Heart left ventricle (tissue), 16 donors: ENCODE results near the gene OLIG1. TPM values are rescaled to one million over a fixed set of nuclear protein-coding genes. Genes with fewer than 3 reads are reported as not detected.

ENCODE experiments used
- ATAC-seq, 4 donors: fragments of 200-7000 bp; cut with Tn5 transposase; one replicate each; pipeline ENCODE4 v1.9.1; 2020 to 2022; ENCODE audit warnings: moderate library complexity in 4 of 4, mild to moderate bottlenecking in 3 of 4, moderate number of reproducible peaks in 1 of 4
- DNase-seq, 5 donors: peaks; one replicate each; pipeline ENCODE4 v3.0.0-alpha.2; 2020
- H3K27ac ChIP-seq, 12 donors: fragments of 200-600 bp; sonication (generic) in 4 of 12; one replicate each; pipeline versions ENCODE4 v1.5.0 to v1.8.0; 2016 to 2022; ENCODE audit warnings: mild to moderate bottlenecking in 2 of 12
- H3K27me3 ChIP-seq, 9 donors: fragments of 200-600 bp; sonication (generic) in 2 of 9; one replicate each; pipeline versions ENCODE4 v1.5.1 to v1.8.0; 2016 to 2022; ENCODE audit warnings: mild to moderate bottlenecking in 3 of 9
- H3K36me3 ChIP-seq, 9 donors: fragments of 200-600 bp; sonication (generic) in 2 of 9; one replicate each; pipeline versions ENCODE4 v1.5.0 to v1.8.0; 2018 to 2022; ENCODE audit warnings: mild to moderate bottlenecking in 2 of 9
- H3K4me1 ChIP-seq, 12 donors: fragments of 200-600 bp; sonication (generic) in 4 of 12; one replicate each; pipeline versions ENCODE4 v1.5.0 to v1.8.0; 2016 to 2022; ENCODE audit warnings: mild to moderate bottlenecking in 3 of 12
- H3K4me3 ChIP-seq, 12 donors: fragments of 200-600 bp; sonication (generic) in 4 of 12; one replicate each; pipeline versions ENCODE4 v1.5.0 to v1.8.0; 2017 to 2022; ENCODE audit warnings: mild to moderate bottlenecking in 9 of 12, moderate library complexity in 4 of 12
- H3K9me3 ChIP-seq, 12 donors: fragments of 200-600 bp; sonication (generic) in 4 of 12; one replicate each; pipeline versions ENCODE4 v1.5.0 to v1.8.0; 2016 to 2022; ENCODE audit warnings: mild to moderate bottlenecking in 1 of 12
- CTCF ChIP-seq, 12 donors: fragments of 200-600 bp; sonication (generic) in 4 of 12; IDR thresholded peaks; one replicate each; pipeline versions ENCODE4 v1.5.0 to v1.8.0; 2018 to 2022; ENCODE audit warnings: antibody characterized with exemption in 12 of 12, mild to moderate bottlenecking in 5 of 12
- POLR2A ChIP-seq, 2 donors: fragments of 450-650 bp; IDR thresholded peaks; one replicate each; pipeline ENCODE4 v1.6.1; 2017; ENCODE audit warnings: antibody characterized with exemption in 2 of 2, mild to moderate bottlenecking in 2 of 2, moderate library complexity in 2 of 2
- WGBS, 4 donors: extraction: QIAGEN DNeasy Blood & Tissue Kit in 2 of 4; methylation state at CpG; one replicate each; pipeline versions ENCODE4 v1.1.5 to v1.1.7; 2013 to 2018; 5-methylcytosine and 5-hydroxymethylcytosine counted together
- intact Hi-C, 10 donors: fragments of 100-400 bp; cut with DNase I; formaldehyde crosslinking; loops; one replicate each; pipeline versions ENCODE4 v1.11.1 to v1.14.2; 2022
- polyA plus RNA-seq, 2 donors: library from polyadenylated mRNA; stranded (reverse); fragments of 200-250 nt; gene quantifications; one replicate each; pipeline ENCODE4 v1.2.3, GENCODE V29; 2013
- total RNA-seq, 9 donors: library from RNA; depleted of rRNA in 2 of 9; stranded (reverse); fragments of >200 nt in 2 of 9; fragmentation: NEBNext Ultra II Directional in 3 of 9; extraction: Animal tissue kit (Norgen Biotek cat#: 25700) in 3 of 9; gene quantifications; one replicate each; pipeline versions ENCODE4 v1.1.0 to v1.2.4, GENCODE V29; 2016 to 2023
- donor health status: ischemic (EF 13 %, LVEDD 7.1; RV severe dilation, severe dysfunction).
- donor health status: healthy with polysubstance abuse.
- donor health status: DM: no; HTN: yes; CAD: no.
- donor health status: DM: no; HTN: no; CAD: no.
- donor health status: ischemic (EF 25% LVEDD 6.9; RV normal size, moderate dysfunction).
- donor health status: ischemic (EF 25% LVEDD 5.7; RV mildly dilated, moderate dysfunction).
- donor health status: healthy.
- donor health status: DM: yes; HTN: yes; CAD: no.
- donor health status: ischemic (EF 35%, LVEDD 5.7; RV mildly dilated, moderate dysfunction).
- donor health status: nonischemic (EF 11% LVEDD 7.7; RV severe dilation, severe dysfunction).
- donor health status: DM: yes; HTN: yes; CAD: no.
- donor health status: PGD.
- donor health status: ischemic (EF 29% LVEDD 5.4; RV normal size, mild dysfunction).
- donor health status: nonischemic (EF 23%, LVEDD 6.1; RV moderate dilation, normal function).

The OLIG1 gene
- total and polyA plus RNA-seq, 11 donors = 0.11 to 0.67 TPM; not detected in 9

- Histone ChIP-seq H3K4me3 (no peak overlapping the region), H3K27ac (no peak overlapping the region), H3K27me3 (peaks cover 47 to 96% (median 67%) of the 10 kb centered on the region in 9 donors), H3K36me3 (no peaks in the 10 kb centered on the region), H3K9me3 (no peaks in the 10 kb centered on the region), H3K4me1 (peaks cover 0 to 22% (median 6%) of the 10 kb centered on the region in 12 donors)
- intact Hi-C loops = no loop called here
- no peak for ATAC-seq
- WGBS, 4 donors = 28 to 53% (median 30%) methylated on average over 10 to 20 of the region's 20 CpGs
- DNase-seq = no peak
- no peak for TF ChIP-seq POLR2A (IDR thresholded peaks at IDR 0.05)
- no peak for TF ChIP-seq CTCF (IDR thresholded peaks at IDR 0.05)
Observed at GRCh38 chr21:33033961-33034413, 36.0 kb upstream of the OLIG1 start.

- Histone ChIP-seq H3K27ac (no peak overlapping the region), H3K36me3 (no peaks in the 10 kb centered on the region), H3K4me1 (peaks cover 0 to 15% (median 0%) of the 10 kb centered on the region in 12 donors), H3K9me3 (no peaks in the 10 kb centered on the region), H3K27me3 (peaks cover 36 to 92% (median 56%) of the 10 kb centered on the region in 9 donors), H3K4me3 (no peak overlapping the region)
- WGBS, 4 donors = 70 to 89% (median 73%) methylated on average over 1 of the region's 1 CpG
- no peak for TF ChIP-seq POLR2A (IDR thresholded peaks at IDR 0.05)
- no peak for TF ChIP-seq CTCF (IDR thresholded peaks at IDR 0.05)
- no peak for DNase-seq
- no peak for ATAC-seq
- intact Hi-C loops = no loop called here
Observed at GRCh38 chr21:33035147-33035546, 34.8 kb upstream of the OLIG1 start.

- no peaks in the 10 kb centered on the region for H3K36me3 ChIP-seq
- TF ChIP-seq POLR2A (IDR thresholded peaks at IDR 0.05) = no peak
- no peak for TF ChIP-seq CTCF (IDR thresholded peaks at IDR 0.05)
- peak in 1 of 5 donors; percentile 39 for DNase-seq
- intact Hi-C loops = no loop called here
- no peaks in the 10 kb centered on the region for H3K9me3 ChIP-seq
- peaks cover 26 to 92% (median 45%) of the 10 kb centered on the region in 9 donors for H3K27me3 ChIP-seq
- H3K4me1 ChIP-seq = peaks cover 0 to 15% (median 0%) of the 10 kb centered on the region in 12 donors
- ATAC-seq = peak in 3 of 4 donors; percentile 55 to 74 (median 73)
- no peak overlapping the region for H3K4me3 ChIP-seq
- WGBS, 4 donors = 30 to 37% (median 32%) methylated on average over 11 of the region's 11 CpGs
- no peak overlapping the region for H3K27ac ChIP-seq
Observed at GRCh38 chr21:33036430-33037162, 33.3 kb upstream of the OLIG1 start.

- peaks cover 19 to 92% (median 37%) of the 10 kb centered on the region in 9 donors for H3K27me3 ChIP-seq
- DNase-seq (no peak), ATAC-seq (no peak)
- H3K9me3 ChIP-seq = no peaks in the 10 kb centered on the region
- TF ChIP-seq POLR2A (IDR thresholded peaks at IDR 0.05) (no peak), CTCF (IDR thresholded peaks at IDR 0.05) (no peak)
- H3K4me1 ChIP-seq = peaks cover 0 to 15% (median 0%) of the 10 kb centered on the region in 12 donors
- H3K27ac ChIP-seq = no peak overlapping the region
- no peak overlapping the region for H3K4me3 ChIP-seq
- no peaks in the 10 kb centered on the region for H3K36me3 ChIP-seq
- 77 to 85% (median 80%) methylated on average over 3 of the region's 3 CpGs for WGBS, 4 donors
- intact Hi-C loops = no loop called here
Observed at GRCh38 chr21:33037501-33037900, 32.4 kb upstream of the OLIG1 start.
